ENCODE measurements around the gene FAM149A. TPM values are rescaled to one million over a fixed set of nuclear protein-coding genes. Genes with fewer than 3 reads are reported as not detected.

FAM149A gene
- polyA plus RNA-seq, 1 donor (not counting 4 experiments of a cell fraction or from before 2014, with no cell fraction given) = 0.41 TPM

- Histone ChIP-seq H3K9me1 (ENCODE audit: control insufficient read depth, extremely low read depth, insufficient read depth, low read length) (no peaks in the 10 kb centered on the region), H2AFZ (ENCODE audit: control insufficient read depth, low read length) (no peak overlapping the region), H3K4me2 (ENCODE audit: control insufficient read depth, extremely low read depth, insufficient read depth, low read depth, low read length) (no peak overlapping the region), H3K9ac (ENCODE audit: control insufficient read depth, extremely low read depth, insufficient read depth, low read length) (no peak overlapping the region), H3K36me3 (ENCODE audit: control insufficient read depth in 2 of 2, extremely low read depth in 1 of 2, insufficient read depth in 2 of 2, low read length in 2 of 2) (no peaks in the 10 kb centered on the region), H3K27ac (ENCODE audit: control insufficient read depth, insufficient read depth, low read length) (no peak overlapping the region), H3K4me3 (ENCODE audit: control insufficient read depth in 2 of 3, extremely low read depth in 1 of 3, insufficient read depth in 2 of 3, low read depth in 1 of 3, low read length in 3 of 3) (no peak overlapping the region), H3K79me2 (ENCODE audit: control insufficient read depth, insufficient read depth, low read length) (no peaks in the 10 kb centered on the region), H3K4me1 (ENCODE audit: control insufficient read depth, extremely low read depth, insufficient read depth, low read length) (no peaks in the 10 kb centered on the region), H3K9me3 (ENCODE audit: control insufficient read depth, low read depth, low read length) (no peaks in the 10 kb centered on the region), H4K20me1 (ENCODE audit: control insufficient read depth, extremely low read depth, insufficient read depth, low read length) (no peaks in the 10 kb centered on the region), H3K27me3 (ENCODE audit: control insufficient read depth, extremely low read depth, insufficient read depth, low read length) (no peaks in the 10 kb centered on the region)
- no peak for DNase-seq (ENCODE audit: low read depth, low spot score)
- no peak for TF ChIP-seq EZH2 (IDR thresholded peaks at IDR 0.05; ENCODE audit: low read length)
- TF ChIP-seq CTCF (optimal IDR thresholded peaks at IDR 0.05 in 1 of 3, IDR thresholded peaks at IDR 0.05 in 1 of 3, conservative IDR thresholded peaks at IDR 0.05 in 1 of 3; ENCODE audit: extremely low read depth in 1 of 3, insufficient read depth in 2 of 3, low read length in 3 of 3) = no peak
- no peak for FAIRE-seq
- dilution Hi-C loops (cut with MboI; ENCODE audit: extremely low pct_ligation_motif_present, low sequenced_read_pairs) = no loop called here
Observed at GRCh38 chr4:186170966-186171365, 66.5 kb downstream of the FAM149A start.

- no peaks in the 10 kb centered on the region for H3K4me1 ChIP-seq (ENCODE audit: control insufficient read depth, extremely low read depth, insufficient read depth, low read length)
- no peaks in the 10 kb centered on the region for H3K27me3 ChIP-seq (ENCODE audit: control insufficient read depth, extremely low read depth, insufficient read depth, low read length)
- no peak overlapping the region for H3K9ac ChIP-seq (ENCODE audit: control insufficient read depth, extremely low read depth, insufficient read depth, low read length)
- no peak for FAIRE-seq
- H3K36me3 ChIP-seq (ENCODE audit: control insufficient read depth in 2 of 2, extremely low read depth in 1 of 2, insufficient read depth in 2 of 2, low read length in 2 of 2) = no peaks in the 10 kb centered on the region
- H3K4me2 ChIP-seq (ENCODE audit: control insufficient read depth, extremely low read depth, insufficient read depth, low read depth, low read length) = no peak overlapping the region
- H3K9me1 ChIP-seq (ENCODE audit: control insufficient read depth, extremely low read depth, insufficient read depth, low read length) = no peaks in the 10 kb centered on the region
- no peak for DNase-seq (ENCODE audit: low read depth, low spot score)
- no peaks in the 10 kb centered on the region for H4K20me1 ChIP-seq (ENCODE audit: control insufficient read depth, extremely low read depth, insufficient read depth, low read length)
- no peaks in the 10 kb centered on the region for H3K9me3 ChIP-seq (ENCODE audit: control insufficient read depth, low read depth, low read length)
- H3K4me3 ChIP-seq (ENCODE audit: control insufficient read depth in 2 of 3, extremely low read depth in 1 of 3, insufficient read depth in 2 of 3, low read depth in 1 of 3, low read length in 3 of 3) = no peak overlapping the region
- dilution Hi-C loops (cut with MboI; ENCODE audit: extremely low pct_ligation_motif_present, low sequenced_read_pairs) = no loop called here
- no peak overlapping the region for H2AFZ ChIP-seq (ENCODE audit: control insufficient read depth, low read length)
- H3K27ac ChIP-seq (ENCODE audit: control insufficient read depth, insufficient read depth, low read length) = no peak overlapping the region
- TF ChIP-seq EZH2 (IDR thresholded peaks at IDR 0.05; ENCODE audit: low read length) (no peak), CTCF (optimal IDR thresholded peaks at IDR 0.05 in 1 of 3, IDR thresholded peaks at IDR 0.05 in 1 of 3, conservative IDR thresholded peaks at IDR 0.05 in 1 of 3; ENCODE audit: extremely low read depth in 1 of 3, insufficient read depth in 2 of 3, low read length in 3 of 3) (no peak)
- H3K79me2 ChIP-seq (ENCODE audit: control insufficient read depth, insufficient read depth, low read length) = no peaks in the 10 kb centered on the region
Observed at GRCh38 chr4:186172546-186172945, 68.0 kb downstream of the FAM149A start.

Measured in keratinocyte (primary cell).